ENCODE results near the gene NFE2L3.
A peak's percentile ranks its signal among the peaks of the same experiment; 100 is the strongest.

The NFE2L3 gene

GRCh38 chr7:26178272-26178960 is 26.4 kb downstream of the NFE2L3 start:
- DNase-seq, result no peak
- no peak overlapping the region for H3K4me3 Mint-ChIP-seq
- no peaks in the 10 kb centered on the region for H3K27me3 Mint-ChIP-seq (ENCODE audit: low read depth, poor library complexity)
- no peak overlapping the region for H3K27ac Mint-ChIP-seq
- no peak for TF ChIP-seq CTCF (IDR thresholded peaks at IDR 0.05)
- peaks cover 20% of the 10 kb centered on the region for H3K36me3 Mint-ChIP-seq (ENCODE audit: low read depth)
- peaks cover 17% of the 10 kb centered on the region for H3K4me1 Mint-ChIP-seq
- H3K9me3 Mint-ChIP-seq, result peaks cover 34% of the 10 kb centered on the region

- Mint-ChIP-seq H3K27me3 (ENCODE audit: low read depth, poor library complexity) (no peaks in the 10 kb centered on the region), H3K4me3 (no peak overlapping the region), H3K36me3 (ENCODE audit: low read depth) (peaks cover 15% of the 10 kb centered on the region), H3K9me3 (peaks cover 28% of the 10 kb centered on the region), H3K27ac (no peak overlapping the region), H3K4me1 (peaks cover 17% of the 10 kb centered on the region)
- no peak for TF ChIP-seq CTCF (IDR thresholded peaks at IDR 0.05)
- DNase-seq, result no peak
Measured at GRCh38 chr7:26179422-26179821, 27.4 kb downstream of the NFE2L3 start.

GRCh38 chr7:26179826-26180497 is 28.0 kb downstream of the NFE2L3 start:
- H3K4me3 Mint-ChIP-seq, result no peak overlapping the region
- TF ChIP-seq CTCF (IDR thresholded peaks at IDR 0.05), result no peak
- peaks cover 12% of the 10 kb centered on the region for H3K36me3 Mint-ChIP-seq (ENCODE audit: low read depth)
- peaks cover 17% of the 10 kb centered on the region for H3K4me1 Mint-ChIP-seq
- H3K27ac Mint-ChIP-seq, result peak overlapping the region; percentile 57
- no peaks in the 10 kb centered on the region for H3K27me3 Mint-ChIP-seq (ENCODE audit: low read depth, poor library complexity)
- DNase-seq, result no peak
- H3K9me3 Mint-ChIP-seq, result peaks cover 24% of the 10 kb centered on the region

- Mint-ChIP-seq H3K27ac (no peak overlapping the region), H3K4me3 (no peak overlapping the region)
Measured at GRCh38 chr7:26180792-26181198, 28.8 kb downstream of the NFE2L3 start.

GRCh38 chr7:26181474-26182227 is 29.7 kb downstream of the NFE2L3 start:
- TF ChIP-seq CTCF (IDR thresholded peaks at IDR 0.05), result no peak
- peaks cover 20% of the 10 kb centered on the region for H3K36me3 Mint-ChIP-seq (ENCODE audit: low read depth)
- no peak for DNase-seq
- peaks cover 17% of the 10 kb centered on the region for H3K4me1 Mint-ChIP-seq
- H3K9me3 Mint-ChIP-seq, result peaks cover 14% of the 10 kb centered on the region
- no peak overlapping the region for H3K4me3 Mint-ChIP-seq
- no peaks in the 10 kb centered on the region for H3K27me3 Mint-ChIP-seq (ENCODE audit: low read depth, poor library complexity)
- H3K27ac Mint-ChIP-seq, result no peak overlapping the region

More at GRCh38 chr7:26180792-26181198, 28.8 kb downstream of the NFE2L3 start:
- Mint-ChIP-seq H3K36me3 (ENCODE audit: low read depth) (peaks cover 20% of the 10 kb centered on the region), H3K27me3 (ENCODE audit: low read depth, poor library complexity) (no peaks in the 10 kb centered on the region), H3K9me3 (peaks cover 20% of the 10 kb centered on the region), H3K4me1 (peaks cover 17% of the 10 kb centered on the region)
- no peak for TF ChIP-seq CTCF (IDR thresholded peaks at IDR 0.05)
- no peak for DNase-seq
